ENCODE measurements around the gene DNAH3.

GRCh38 chr16:21009815-21010214, 140.8 kb downstream of the DNAH3 start:
- TF ChIP-seq CTCF (IDR thresholded peaks at IDR 0.05 in 8 of 11, conservative IDR thresholded peaks at IDR 0.05 in 3 of 11) (no peak), POLR2A (IDR thresholded peaks at IDR 0.05) (no peak)
